HL-60/S4 (cell line): ENCODE results near the gene C4orf33.
"Not testable (repeated sequence)": the region's sequence is repeated elsewhere in the genome, so short reads cannot be mapped to it uniquely, and the experiment has no call there.

Experiments
- in situ Hi-C: fragments of 300-500 bp; cut with MboI; formaldehyde crosslinking; loops from 2 replicates; pipeline ENCODE4 v1.14.3; 2022; ENCODE audit warnings: low sequenced_read_pairs

C4orf33 gene

GRCh38 chr4:129126614-129127013, 30.7 kb downstream of the C4orf33 start:
- in situ Hi-C loops = not testable (repeated sequence)

- in situ Hi-C loops = no loop called here
Observed at GRCh38 chr4:129129143-129129542, 33.2 kb downstream of the C4orf33 start.

- in situ Hi-C loops = no loop called here
Observed at GRCh38 chr4:129131343-129131742, 35.4 kb downstream of the C4orf33 start.

GRCh38 chr4:129136433-129136832, 40.5 kb downstream of the C4orf33 start:
- in situ Hi-C loops = no loop called here

GRCh38 chr4:129138810-129139496, 43.0 kb downstream of the C4orf33 start:
- in situ Hi-C loops = no loop called here

- in situ Hi-C loops = no loop called here
Observed at GRCh38 chr4:129140521-129140920, 44.6 kb downstream of the C4orf33 start.

- in situ Hi-C loops = no loop called here
Observed at GRCh38 chr4:129143359-129143758, 47.4 kb downstream of the C4orf33 start.

- in situ Hi-C loops = no loop called here
Observed at GRCh38 chr4:129144755-129145206, 48.8 kb downstream of the C4orf33 start.

GRCh38 chr4:129145222-129145730, 49.3 kb downstream of the C4orf33 start:
- in situ Hi-C loops = no loop called here

- in situ Hi-C loops = no loop called here
Observed at GRCh38 chr4:129146639-129147038, 50.7 kb downstream of the C4orf33 start.

GRCh38 chr4:129148892-129149291, 52.9 kb downstream of the C4orf33 start:
- in situ Hi-C loops = no loop called here

- in situ Hi-C loops = no loop called here
Observed at GRCh38 chr4:129149906-129150305, 54.0 kb downstream of the C4orf33 start.

GRCh38 chr4:129152350-129152749, 56.4 kb downstream of the C4orf33 start:
- in situ Hi-C loops = no loop called here

- in situ Hi-C loops = no loop called here
Observed at GRCh38 chr4:129153700-129154099, 57.7 kb downstream of the C4orf33 start.

GRCh38 chr4:129162450-129162849, 66.5 kb downstream of the C4orf33 start:
- in situ Hi-C loops = no loop called here

GRCh38 chr4:129163427-129163826, 67.5 kb downstream of the C4orf33 start:
- in situ Hi-C loops = no loop called here

GRCh38 chr4:129164243-129164642, 68.3 kb downstream of the C4orf33 start:
- in situ Hi-C loops = no loop called here
